H9 (cell line): Measurements from ENCODE around the gene TOMM40L. TPM values are rescaled to one million over a fixed set of nuclear protein-coding genes. Genes with fewer than 3 reads are reported as not detected.
"Not testable (repeated sequence)": the region's sequence is repeated elsewhere in the genome, so short reads cannot be mapped to it uniquely, and the experiment has no call there.

Experiments used
- DNase-seq: peaks from one replicate; pipeline ENCODE4 v3.0.0-alpha.2; 2017
- H2AFZ ChIP-seq: one replicate; pipeline ENCODE4 v1.6.1; 2013; ENCODE audit warnings: mild to moderate bottlenecking, low read length, control low read depth, moderate library complexity
- H2AK5ac ChIP-seq: 2 replicates; pipeline ENCODE4 v1.6.1; 2013; ENCODE audit warnings: low read length, control low read depth, mixed read lengths; ENCODE audit not compliant: insufficient read length
- H2BK120ac ChIP-seq: one replicate; pipeline ENCODE4 v1.6.1; 2013; ENCODE audit warnings: low read depth, mild to moderate bottlenecking, low read length, control low read depth, inconsistent platforms; ENCODE audit not compliant: poor library complexity, severe bottlenecking
- H2BK12ac ChIP-seq: 2 replicates; pipeline ENCODE4 v1.6.1; 2013; ENCODE audit warnings: low read length, control low read depth, mixed read lengths, low read depth; ENCODE audit not compliant: insufficient read length
- H2BK15ac ChIP-seq: 2 replicates; pipeline ENCODE4 v1.6.1; 2013; ENCODE audit warnings: low read depth, low read length, control low read depth
- H2BK20ac ChIP-seq: one replicate; pipeline ENCODE4 v1.6.1; 2013; ENCODE audit warnings: low read depth, mild to moderate bottlenecking, low read length, control low read depth, inconsistent platforms; ENCODE audit not compliant: poor library complexity, severe bottlenecking
- H2BK5ac ChIP-seq: 2 replicates; pipeline ENCODE4 v1.6.1; 2013; ENCODE audit warnings: low read length, control low read depth, mixed read lengths; ENCODE audit not compliant: insufficient read length
- H3K14ac ChIP-seq: 2 replicates; pipeline ENCODE4 v1.6.1; 2013; ENCODE audit warnings: low read length, control low read depth; ENCODE audit not compliant: insufficient read depth
- H3K18ac ChIP-seq: 2 replicates; pipeline ENCODE4 v1.6.1; 2013; ENCODE audit warnings: low read depth, mild to moderate bottlenecking, mixed read lengths, low read length, control low read depth; ENCODE audit not compliant: insufficient read length
- H3K23ac ChIP-seq: 2 replicates; pipeline ENCODE4 v1.6.1; 2013; ENCODE audit warnings: low read length, control low read depth, mixed read lengths, low read depth; ENCODE audit not compliant: insufficient read length
- H3K23me2 ChIP-seq: 2 replicates; pipeline ENCODE4 v1.6.1; 2013; ENCODE audit warnings: low read depth, mild to moderate bottlenecking, mixed read lengths, low read length, control low read depth; ENCODE audit not compliant: insufficient read length, poor library complexity, severe bottlenecking
- H3K27ac ChIP-seq: 2 replicates; pipeline ENCODE4 v1.5.1; 2013; ENCODE audit warnings: low read length, control low read depth, mixed read lengths, low read depth; ENCODE audit not compliant: insufficient read length
- H3K27me3 ChIP-seq: 2 replicates; pipeline ENCODE4 v1.6.1; 2013; ENCODE audit warnings: low read length, control low read depth, inconsistent platforms; ENCODE audit not compliant: insufficient read depth
- H3K4ac ChIP-seq: 2 replicates; pipeline ENCODE4 v1.6.1; 2013; ENCODE audit warnings: low read depth, mild to moderate bottlenecking, control low read depth, inconsistent platforms, low read length, moderate library complexity
- H3K4me1 ChIP-seq: 2 replicates; pipeline ENCODE4 v1.6.1; 2013; ENCODE audit warnings: low read length, control low read depth, inconsistent platforms; ENCODE audit not compliant: insufficient read depth
- H3K4me2 ChIP-seq: 2 replicates; pipeline ENCODE4 v1.6.1; 2013; ENCODE audit warnings: low read length, control low read depth, mixed read lengths; ENCODE audit not compliant: insufficient read length, insufficient read depth
- H3K56ac ChIP-seq: 2 replicates; pipeline ENCODE4 v1.6.1; 2013; ENCODE audit warnings: low read depth, mild to moderate bottlenecking, mixed read lengths, low read length, control low read depth; ENCODE audit not compliant: insufficient read length
- H3K79me1 ChIP-seq: 2 replicates; pipeline ENCODE4 v1.6.1; 2013; ENCODE audit warnings: low read depth, mild to moderate bottlenecking, moderate library complexity, low read length, control low read depth, inconsistent platforms; ENCODE audit not compliant: insufficient read depth, poor library complexity, severe bottlenecking
- H3K79me2 ChIP-seq: 2 replicates; pipeline ENCODE4 v1.6.1; 2013; ENCODE audit warnings: low read length, control low read depth, inconsistent platforms; ENCODE audit not compliant: insufficient read depth
- H3K9ac ChIP-seq: 2 replicates; pipeline ENCODE4 v1.6.1; 2013; ENCODE audit warnings: low read length, control low read depth, mixed read lengths; ENCODE audit not compliant: insufficient read length; ENCODE audit errors: extremely low read depth
- H3K9me3 ChIP-seq: one replicate; pipeline ENCODE4 v1.6.1; 2013; ENCODE audit warnings: low read depth, low read length, inconsistent platforms; ENCODE audit not compliant: control insufficient read depth
- H3T11ph ChIP-seq: one replicate; pipeline ENCODE4 v1.6.1; 2013; ENCODE audit warnings: mild to moderate bottlenecking, low read length, control low read depth, inconsistent platforms
- H4K20me1 ChIP-seq: one replicate; pipeline ENCODE4 v1.6.1; 2013; ENCODE audit not compliant: control insufficient read depth, insufficient read length, insufficient read depth
- H4K5ac ChIP-seq: 2 replicates; pipeline ENCODE4 v1.6.1; 2013; ENCODE audit warnings: low read depth, mild to moderate bottlenecking, mixed read lengths, low read length, control low read depth; ENCODE audit not compliant: insufficient read length
- H4K8ac ChIP-seq: replicated peaks from 2 replicates; pipeline ENCODE4 v1.6.1; 2013; ENCODE audit warnings: low read length, control low read depth, mixed read lengths, low read depth; ENCODE audit not compliant: insufficient read length
- H4K91ac ChIP-seq: 2 replicates; pipeline ENCODE4 v1.6.1; 2013; ENCODE audit warnings: low read depth, mild to moderate bottlenecking, moderate library complexity, mixed read lengths, low read length, control low read depth; ENCODE audit not compliant: insufficient read length
- H3K27ac Mint-ChIP-seq, 3 experiments: 2 replicates in 2 of 3; 3 replicates in 1 of 3; pipeline ENCODE4 v1.8.0; 2020 to 2021; ENCODE audit warnings: mixed read lengths in 3 of 3, mild to moderate bottlenecking in 1 of 3, moderate library complexity in 1 of 3
- H3K27me3 Mint-ChIP-seq: 2 replicates; pipeline ENCODE4 v1.8.0; 2021; ENCODE audit warnings: low read depth, mild to moderate bottlenecking, moderate library complexity, mixed read lengths
- H3K36me3 Mint-ChIP-seq, 3 experiments: 2 replicates in 2 of 3; 3 replicates in 1 of 3; pipeline ENCODE4 v1.8.0; 2020 to 2021; ENCODE audit warnings: low read depth in 3 of 3, mixed read lengths in 3 of 3; ENCODE audit not compliant: insufficient read depth in 1 of 3
- H3K4me1 Mint-ChIP-seq, 2 experiments: 2 replicates each; pipeline ENCODE4 v1.8.0; 2020; ENCODE audit warnings: mixed read lengths in 2 of 2
- H3K4me3 Mint-ChIP-seq, 2 experiments: 2 replicates in 1 of 2; 3 replicates in 1 of 2; pipeline ENCODE4 v1.8.0; 2020 to 2021; ENCODE audit warnings: mild to moderate bottlenecking in 2 of 2, mixed read lengths in 2 of 2, moderate library complexity in 1 of 2
- H3K9me3 Mint-ChIP-seq, 2 experiments: 2 replicates in 1 of 2; 3 replicates in 1 of 2; pipeline ENCODE4 v1.8.0; 2020; ENCODE audit warnings: mild to moderate bottlenecking in 2 of 2, mixed read lengths in 2 of 2, moderate library complexity in 1 of 2
- CTCF ChIP-seq: fragments of 200-600 bp; sonication (generic); conservative IDR thresholded peaks from 3 replicates; pipeline ENCODE4 v1.8.0; 2021; ENCODE audit warnings: antibody characterized with exemption, mild to moderate bottlenecking
- WGBS: extraction: QIAGEN DNeasy Blood & Tissue Kit; methylation state at CpG from one replicate; pipeline ENCODE4 v1.1.7; 2013; ENCODE audit warnings: missing lambda C conversion rate, low lambda C conversion rate, mixed read lengths; ENCODE audit not compliant: insufficient read length; ENCODE audit errors: extremely low coverage; 5-methylcytosine and 5-hydroxymethylcytosine counted together
- total RNA-seq: library from RNA; stranded (reverse); gene quantifications from 2 replicates; pipeline ENCODE4 v1.2.1, GENCODE V29; 2021

Gene TOMM40L
- total RNA-seq, 1 experiment from 2014 or later: 13.5 TPM

GRCh38 chr1:161244888-161245287 lies 19.0 kb downstream of the TOMM40L start:
- no peaks in the 10 kb centered on the region for H3K4me1 Mint-ChIP-seq
- Histone ChIP-seq H4K91ac (no peak overlapping the region), H2BK5ac (no peak overlapping the region), H3K27me3 (peaks cover 4% of the 10 kb centered on the region), H4K20me1 (no peaks in the 10 kb centered on the region), H3K4ac (no peak overlapping the region), H3K9me3 (no peaks in the 10 kb centered on the region), H2AFZ (no peak overlapping the region), H3K23me2 (no peaks in the 10 kb centered on the region), H2BK15ac (no peak overlapping the region), H3K4me2 (no peak overlapping the region), H3K4me1 (no peaks in the 10 kb centered on the region), H3K9ac (no peak overlapping the region), H2AK5ac (no peak overlapping the region), H2BK20ac (no peak overlapping the region), H3K27ac (no peak overlapping the region), H3K79me1 (no peaks in the 10 kb centered on the region), H3K79me2 (no peaks in the 10 kb centered on the region), H3K18ac (no peak overlapping the region), H2BK12ac (no peak overlapping the region), H3K56ac (no peak overlapping the region), H4K8ac (no peak overlapping the region), H2BK120ac (no peak overlapping the region), H3T11ph (no peak overlapping the region), H4K5ac (no peak overlapping the region), H3K14ac (no peak overlapping the region), H3K23ac (no peak overlapping the region)
- DNase-seq: no peak
- no CpG with 5 or more reads among the region's 4 CpGs for WGBS
- no peak overlapping the region for H3K27ac Mint-ChIP-seq
- no peak overlapping the region for H3K4me3 Mint-ChIP-seq
- no peak for TF ChIP-seq CTCF
- peaks cover 2% of the 10 kb centered on the region in 2 experiments; a peak in 4 of 5 replicates for H3K9me3 Mint-ChIP-seq
- H3K27me3 Mint-ChIP-seq: peaks cover 3% of the 10 kb centered on the region; the same call in 1 of the 2 replicates
- peaks cover 0 to 3% (median 2%) of the 10 kb centered on the region in 3 experiments; a peak in 2 of 7 replicates for H3K36me3 Mint-ChIP-seq

GRCh38 chr1:161250100-161250499 lies 24.2 kb downstream of the TOMM40L start:
- not testable (repeated sequence) for H2AK5ac ChIP-seq, H3K4me3 Mint-ChIP-seq, H3K36me3 Mint-ChIP-seq, H2AFZ ChIP-seq, H3K56ac ChIP-seq, H3K9me3 Mint-ChIP-seq, H4K20me1 ChIP-seq, H4K5ac ChIP-seq, H3K18ac ChIP-seq, H2BK5ac ChIP-seq, H3K14ac ChIP-seq, H4K8ac ChIP-seq, H2BK120ac ChIP-seq, H3K27ac ChIP-seq, H3K4ac ChIP-seq, H3K23me2 ChIP-seq, H3K9me3 ChIP-seq, H4K91ac ChIP-seq, H3T11ph ChIP-seq, H3K4me2 ChIP-seq, H3K4me1 ChIP-seq, H3K27ac Mint-ChIP-seq, H2BK20ac ChIP-seq, H3K79me1 ChIP-seq, H3K79me2 ChIP-seq, H2BK12ac ChIP-seq, H2BK15ac ChIP-seq, H3K23ac ChIP-seq, H3K4me1 Mint-ChIP-seq, H3K27me3 ChIP-seq, DNase-seq, H3K9ac ChIP-seq
- H3K27me3 Mint-ChIP-seq: peaks cover 10% of the 10 kb centered on the region; the same call in 1 of the 2 replicates
- no CpG with 5 or more reads among the region's 5 CpGs for WGBS
